Keratinocyte (primary cell): ENCODE data around the gene PDK1. TPM values are rescaled to one million over a fixed set of nuclear protein-coding genes. Genes with fewer than 3 reads are reported as not detected.

Experiments
- DNase-seq: peaks from one replicate; pipeline ENCODE4 v3.0.0-alpha.2; 2011; ENCODE audit warnings: low read depth, missing footprints, low spot score
- FAIRE-seq: peaks from 2 replicates; lab custom pipeline; 2011; peaks lifted over from hg19 to GRCh38; lab: Jason Lieb, UNC
- H2AFZ ChIP-seq: 2 replicates; pipeline ENCODE4 v1.6.0; 2012; ENCODE audit warnings: low read length, control low read depth, inconsistent platforms; ENCODE audit not compliant: control insufficient read depth
- H3K27ac ChIP-seq: 2 replicates; pipeline ENCODE4 v1.5.1; 2011; ENCODE audit warnings: low read length; ENCODE audit not compliant: control insufficient read depth, insufficient read depth
- H3K27me3 ChIP-seq: 3 replicates; pipeline ENCODE4 v1.6.0; 2011; ENCODE audit warnings: low read length; ENCODE audit not compliant: control insufficient read depth, insufficient read depth; ENCODE audit errors: extremely low read depth
- H3K36me3 ChIP-seq, 2 experiments: 2 replicates in 1 of 2; 3 replicates in 1 of 2; pipeline ENCODE4 v1.5.1; 2011; ENCODE audit warnings: low read length in 2 of 2, mild to moderate bottlenecking in 1 of 2; ENCODE audit not compliant: control insufficient read depth in 2 of 2, insufficient read depth in 2 of 2; ENCODE audit errors: extremely low read depth in 1 of 2
- H3K4me1 ChIP-seq: 3 replicates; pipeline ENCODE4 v1.5.1; 2011; ENCODE audit warnings: low read length; ENCODE audit not compliant: control insufficient read depth, insufficient read depth; ENCODE audit errors: extremely low read depth
- H3K4me2 ChIP-seq: 3 replicates; pipeline ENCODE4 v1.6.0; 2011; ENCODE audit warnings: low read depth, low read length; ENCODE audit not compliant: control insufficient read depth, insufficient read depth; ENCODE audit errors: extremely low read depth
- H3K4me3 ChIP-seq, 3 experiments: fragments of 200-600 bp in 1 of 3; sonication (generic) in 1 of 3; 2 replicates in 2 of 3; 3 replicates in 1 of 3; pipeline ENCODE4 v1.5.1; 2011 to 2016; ENCODE audit warnings: low read length in 3 of 3, mild to moderate bottlenecking in 3 of 3, control low read depth in 2 of 3, inconsistent platforms in 1 of 3, low read depth in 1 of 3, mixed read lengths in 1 of 3, mixed run types in 1 of 3, moderate library complexity in 1 of 3; ENCODE audit not compliant: control insufficient read depth in 2 of 3, insufficient read depth in 2 of 3; ENCODE audit errors: extremely low read depth in 1 of 3
- H3K79me2 ChIP-seq: 2 replicates; pipeline ENCODE4 v1.6.0; 2012; ENCODE audit warnings: low read length; ENCODE audit not compliant: control insufficient read depth, insufficient read depth
- H3K9ac ChIP-seq: 3 replicates; pipeline ENCODE4 v1.6.0; 2011; ENCODE audit warnings: low read length; ENCODE audit not compliant: control insufficient read depth, insufficient read depth; ENCODE audit errors: extremely low read depth
- H3K9me1 ChIP-seq: 3 replicates; pipeline ENCODE4 v1.6.0; 2011; ENCODE audit warnings: low read length; ENCODE audit not compliant: control insufficient read depth, insufficient read depth; ENCODE audit errors: extremely low read depth
- H3K9me3 ChIP-seq: 2 replicates; pipeline ENCODE4 v1.5.1; 2012; ENCODE audit warnings: low read depth, low read length; ENCODE audit not compliant: control insufficient read depth
- H4K20me1 ChIP-seq: 3 replicates; pipeline ENCODE4 v1.6.0; 2011; ENCODE audit warnings: low read length; ENCODE audit not compliant: control insufficient read depth, insufficient read depth; ENCODE audit errors: extremely low read depth
- CTCF ChIP-seq, 3 experiments: IDR thresholded peaks in 1 of 3; conservative IDR thresholded peaks in 1 of 3; optimal IDR thresholded peaks in 1 of 3; 2 replicates in 2 of 3; 3 replicates in 1 of 3; pipeline versions ENCODE3 to v1.5.1; 2011; ENCODE audit warnings: low read length in 3 of 3, mild to moderate bottlenecking in 3 of 3, moderate library complexity in 2 of 3, control low read depth in 1 of 3, inconsistent platforms in 1 of 3; ENCODE audit not compliant: insufficient read depth in 2 of 3; ENCODE audit errors: extremely low read depth in 1 of 3
- EZH2 ChIP-seq: IDR thresholded peaks from one replicate; pipeline ENCODE4 v1.6.1; 2012; ENCODE audit warnings: inconsistent platforms, mild to moderate bottlenecking, low read length, moderate library complexity
- dilution Hi-C: fragments of 300-500 bp; cut with MboI; formaldehyde crosslinking; loops from one replicate; pipeline ENCODE4 v1.7.0; 2020; ENCODE audit warnings: low sequenced_read_pairs; ENCODE audit not compliant: extremely low pct_ligation_motif_present
- polyA plus RNA-seq, 5 experiments: library from polyadenylated mRNA; depleted of rRNA in 3 of 5; stranded (reverse) in 3 of 5; stranded (forward) in 1 of 5; unstranded in 1 of 5; fragments of >200 nt; gene quantifications; 1 replicate in 1 of 5; 2 replicates in 3 of 5; 3 replicates in 1 of 5; pipeline versions ENCODE4 v1.2.1 to v1.2.3, GENCODE V29; 2011 to 2012; ENCODE audit warnings: missing spikeins in 2 of 5, low read depth in 1 of 5, low replicate concordance in 1 of 5

The PDK1 gene
- polyA plus RNA-seq, 1 donor (not counting 4 experiments of a cell fraction or from before 2014, with no cell fraction given), result 29.2 TPM

DNA sequence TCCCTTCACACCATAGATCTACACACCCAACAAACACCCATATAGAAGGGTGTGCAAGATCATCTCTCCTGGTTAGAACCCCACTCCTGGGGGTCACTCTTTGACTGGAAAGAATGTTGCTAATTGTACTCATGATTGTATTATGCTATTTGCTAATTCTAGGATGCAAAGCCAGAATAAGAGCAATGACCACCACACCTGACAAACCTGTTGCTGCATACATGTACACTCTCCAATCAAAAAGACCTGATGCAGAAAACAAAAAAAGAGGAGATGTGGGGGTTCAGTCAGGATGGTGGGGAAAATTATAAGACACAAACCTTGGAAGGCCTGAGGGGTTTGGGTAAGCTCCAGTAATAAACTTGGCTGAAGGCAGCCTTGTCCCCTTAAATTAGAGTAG lies 36.9 kb upstream of the PDK1 start:
- no peak overlapping the region for H3K9ac ChIP-seq
- no peak for FAIRE-seq

GRCh38 chr2:172525601-172526000 lies 30.3 kb upstream of the PDK1 start:
- no peak overlapping the region for H3K9ac ChIP-seq
- no peak for TF ChIP-seq CTCF (optimal IDR thresholded peaks at IDR 0.05 in 1 of 3, IDR thresholded peaks at IDR 0.05 in 1 of 3, conservative IDR thresholded peaks at IDR 0.05 in 1 of 3; ENCODE audit: extremely low read depth in 1 of 3, insufficient read depth in 2 of 3, low read length in 3 of 3)
- H2AFZ ChIP-seq, result no peak overlapping the region
- no peaks in the 10 kb centered on the region for H3K36me3 ChIP-seq
- no peaks in the 10 kb centered on the region for H3K79me2 ChIP-seq
- no peak for FAIRE-seq
- no peaks in the 10 kb centered on the region for H3K9me1 ChIP-seq
- H3K4me2 ChIP-seq, result no peak overlapping the region
- H3K4me1 ChIP-seq, result no peaks in the 10 kb centered on the region
- dilution Hi-C loops, result no loop called here
- H3K27ac ChIP-seq, result no peak overlapping the region
- no peak for DNase-seq
- H3K27me3 ChIP-seq, result no peaks in the 10 kb centered on the region
- H3K9me3 ChIP-seq, result peaks cover 2% of the 10 kb centered on the region
- no peak overlapping the region for H3K4me3 ChIP-seq
- no peaks in the 10 kb centered on the region for H4K20me1 ChIP-seq

More for the DNA sequence above, 36.9 kb upstream of the PDK1 start:
- no peaks in the 10 kb centered on the region for H3K27me3 ChIP-seq
- no peak for TF ChIP-seq EZH2
- TF ChIP-seq CTCF (optimal IDR thresholded peaks at IDR 0.05 in 1 of 3, IDR thresholded peaks at IDR 0.05 in 1 of 3, conservative IDR thresholded peaks at IDR 0.05 in 1 of 3; ENCODE audit: extremely low read depth in 1 of 3, insufficient read depth in 2 of 3, low read length in 3 of 3), result no peak
- H4K20me1 ChIP-seq, result no peaks in the 10 kb centered on the region
- H3K4me3 ChIP-seq, result no peak overlapping the region
- H3K79me2 ChIP-seq, result no peaks in the 10 kb centered on the region
- H3K36me3 ChIP-seq, result no peaks in the 10 kb centered on the region
- no peaks in the 10 kb centered on the region for H3K9me3 ChIP-seq
- H3K27ac ChIP-seq, result no peak overlapping the region
- no peak overlapping the region for H2AFZ ChIP-seq
- H3K4me2 ChIP-seq, result no peak overlapping the region
- DNase-seq, result no peak
- dilution Hi-C loops, result no loop called here
- H3K9me1 ChIP-seq, result no peaks in the 10 kb centered on the region
- no peaks in the 10 kb centered on the region for H3K4me1 ChIP-seq
